Fibroblast of peridontal ligament (primary cell): Measurements from ENCODE around the gene TRIO.
"Not testable (repeated sequence)": the region's sequence is repeated elsewhere in the genome, so short reads cannot be mapped to it uniquely, and the experiment has no call there.

Experiments
- DNase-seq: peaks from one replicate; pipeline ENCODE4 v3.0.0-alpha.2; 2010; ENCODE audit errors: extremely low read depth

The TRIO gene

GRCh38 chr5:14545308-14545707, 402.2 kb downstream of the TRIO start:
- no peak for DNase-seq

GRCh38 chr5:14545862-14546261, 402.7 kb downstream of the TRIO start:
- DNase-seq: no peak

- DNase-seq: no peak
These were observed 404.5 kb downstream of the TRIO start for GRCh38 chr5:14547666-14548065.

- DNase-seq: no peak
These were observed 408.1 kb downstream of the TRIO start for GRCh38 chr5:14551211-14551610.

GRCh38 chr5:14552017-14552416, 408.9 kb downstream of the TRIO start:
- no peak for DNase-seq

- not testable (repeated sequence) for DNase-seq
These were observed 411.1 kb downstream of the TRIO start for GRCh38 chr5:14554288-14554687.

- DNase-seq: no peak
These were observed 412.9 kb downstream of the TRIO start for GRCh38 chr5:14556015-14556414.

GRCh38 chr5:14557203-14557770, 414.1 kb downstream of the TRIO start:
- DNase-seq: no peak

- no peak for DNase-seq
These were observed 414.8 kb downstream of the TRIO start for GRCh38 chr5:14557791-14558415.
